Hepatocyte (in vitro differentiated cells): ENCODE data around the gene WDR19.

Experiments used
- CTCF ChIP-seq: fragments of 200-600 bp; sonication (generic); IDR thresholded peaks from 2 replicates; pipeline ENCODE4 v1.5.1; 2016; ENCODE audit warnings: antibody characterized with exemption, mild to moderate bottlenecking; ENCODE audit not compliant: poor library complexity
- EZH2 ChIP-seq: fragments of 200-600 bp; sonication (generic); IDR thresholded peaks from 2 replicates; pipeline ENCODE4 v1.6.1; 2016; ENCODE audit warnings: antibody characterized with exemption, mild to moderate bottlenecking, borderline replicate concordance
- EZH2phosphoT487 ChIP-seq: fragments of 200-600 bp; sonication (generic); IDR thresholded peaks from one replicate; pipeline ENCODE4 v1.6.1; 2018; ENCODE audit warnings: antibody characterized with exemption, mild to moderate bottlenecking, low read depth, moderate library complexity; ENCODE audit not compliant: unreplicated experiment, severe bottlenecking

GRCh38 chr4:39166669-39167068 lies 15.7 kb upstream of the WDR19 start:
- TF ChIP-seq CTCF = no peak
- no peak for TF ChIP-seq EZH2
- TF ChIP-seq EZH2phosphoT487 = no peak
